GM21723 (cell line): ENCODE measurements around the gene FUT9.
"Not testable (repeated sequence)": the region's sequence is repeated elsewhere in the genome, so short reads cannot be mapped to it uniquely, and the experiment has no call there.

Source experiments
- ATAC-seq: cut with Tn5 transposase; IDR thresholded peaks from one replicate; pipeline ENCODE4 v1.9.1; 2021; ENCODE audit warnings: mild to moderate bottlenecking, moderate library complexity; ENCODE audit not compliant: unreplicated experiment

The FUT9 gene

GRCh38 chr6:96171112-96171511 lies 155.3 kb downstream of the FUT9 start:
- ATAC-seq = no peak

GRCh38 chr6:96184798-96185197 lies 169.0 kb downstream of the FUT9 start:
- ATAC-seq = no peak

- no peak for ATAC-seq
Measured at GRCh38 chr6:96186094-96186493, 170.3 kb downstream of the FUT9 start.

- ATAC-seq = no peak
Measured at GRCh38 chr6:96186516-96187195, 170.9 kb downstream of the FUT9 start.

GRCh38 chr6:96194675-96195074 lies 178.9 kb downstream of the FUT9 start:
- no peak for ATAC-seq

- no peak for ATAC-seq
Measured at GRCh38 chr6:96195272-96195671, 179.5 kb downstream of the FUT9 start.

GRCh38 chr6:96196633-96197032 lies 180.9 kb downstream of the FUT9 start:
- ATAC-seq = no peak

GRCh38 chr6:96197241-96197640 lies 181.5 kb downstream of the FUT9 start:
- ATAC-seq = no peak

- ATAC-seq = no peak
Measured at GRCh38 chr6:96202571-96202970, 186.8 kb downstream of the FUT9 start.

- no peak for ATAC-seq
Measured at GRCh38 chr6:96211341-96211740, 195.6 kb downstream of the FUT9 start.

- ATAC-seq = no peak
Measured at GRCh38 chr6:96212066-96212465, 196.3 kb downstream of the FUT9 start.

- no peak for ATAC-seq
Measured at GRCh38 chr6:96213784-96214183, 198.0 kb downstream of the FUT9 start.

- no peak for ATAC-seq
Measured at GRCh38 chr6:96223695-96224094, 207.9 kb downstream of the FUT9 start.

GRCh38 chr6:96227135-96227534 lies 211.4 kb downstream of the FUT9 start:
- ATAC-seq = no peak

- ATAC-seq = no peak
Measured at GRCh38 chr6:96234444-96234843, 218.7 kb downstream of the FUT9 start.

GRCh38 chr6:96235927-96236326 lies 220.2 kb downstream of the FUT9 start:
- no peak for ATAC-seq

- no peak for ATAC-seq
Measured at GRCh38 chr6:96236471-96236870, 220.7 kb downstream of the FUT9 start.

- no peak for ATAC-seq
Measured at GRCh38 chr6:96237638-96238347, 222.0 kb downstream of the FUT9 start.

GRCh38 chr6:96246563-96246962 lies 230.8 kb downstream of the FUT9 start:
- ATAC-seq = no peak

GRCh38 chr6:96249755-96250154 lies 234.0 kb downstream of the FUT9 start:
- ATAC-seq = no peak

- ATAC-seq = no peak
Measured at GRCh38 chr6:96257751-96258150, 242.0 kb downstream of the FUT9 start.

- not testable (repeated sequence) for ATAC-seq
Measured at GRCh38 chr6:96260787-96261430, 245.1 kb downstream of the FUT9 start.
